ENCODE data around the gene TNIK.

DNA sequence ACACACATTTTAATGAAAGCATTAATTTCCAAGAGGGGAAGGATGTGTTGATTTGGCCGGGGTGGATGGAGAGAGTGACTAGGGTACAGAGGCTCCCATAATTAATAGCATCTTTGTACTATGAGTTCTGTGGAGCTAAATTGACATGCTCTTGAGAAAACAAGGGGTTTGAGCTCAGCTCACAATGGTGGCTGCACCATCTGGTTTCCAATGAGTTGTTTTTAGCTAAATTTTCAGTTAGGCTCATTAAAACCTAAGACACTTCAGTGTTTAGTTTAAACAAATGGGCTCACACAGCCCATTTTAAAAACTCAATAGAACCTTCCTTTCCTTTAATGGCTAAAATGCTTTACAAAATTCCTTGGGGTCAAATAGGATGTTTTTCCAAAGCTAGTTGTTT lies 199.7 kb downstream of the TNIK start:
- TF ChIP-seq, protein P1, sequence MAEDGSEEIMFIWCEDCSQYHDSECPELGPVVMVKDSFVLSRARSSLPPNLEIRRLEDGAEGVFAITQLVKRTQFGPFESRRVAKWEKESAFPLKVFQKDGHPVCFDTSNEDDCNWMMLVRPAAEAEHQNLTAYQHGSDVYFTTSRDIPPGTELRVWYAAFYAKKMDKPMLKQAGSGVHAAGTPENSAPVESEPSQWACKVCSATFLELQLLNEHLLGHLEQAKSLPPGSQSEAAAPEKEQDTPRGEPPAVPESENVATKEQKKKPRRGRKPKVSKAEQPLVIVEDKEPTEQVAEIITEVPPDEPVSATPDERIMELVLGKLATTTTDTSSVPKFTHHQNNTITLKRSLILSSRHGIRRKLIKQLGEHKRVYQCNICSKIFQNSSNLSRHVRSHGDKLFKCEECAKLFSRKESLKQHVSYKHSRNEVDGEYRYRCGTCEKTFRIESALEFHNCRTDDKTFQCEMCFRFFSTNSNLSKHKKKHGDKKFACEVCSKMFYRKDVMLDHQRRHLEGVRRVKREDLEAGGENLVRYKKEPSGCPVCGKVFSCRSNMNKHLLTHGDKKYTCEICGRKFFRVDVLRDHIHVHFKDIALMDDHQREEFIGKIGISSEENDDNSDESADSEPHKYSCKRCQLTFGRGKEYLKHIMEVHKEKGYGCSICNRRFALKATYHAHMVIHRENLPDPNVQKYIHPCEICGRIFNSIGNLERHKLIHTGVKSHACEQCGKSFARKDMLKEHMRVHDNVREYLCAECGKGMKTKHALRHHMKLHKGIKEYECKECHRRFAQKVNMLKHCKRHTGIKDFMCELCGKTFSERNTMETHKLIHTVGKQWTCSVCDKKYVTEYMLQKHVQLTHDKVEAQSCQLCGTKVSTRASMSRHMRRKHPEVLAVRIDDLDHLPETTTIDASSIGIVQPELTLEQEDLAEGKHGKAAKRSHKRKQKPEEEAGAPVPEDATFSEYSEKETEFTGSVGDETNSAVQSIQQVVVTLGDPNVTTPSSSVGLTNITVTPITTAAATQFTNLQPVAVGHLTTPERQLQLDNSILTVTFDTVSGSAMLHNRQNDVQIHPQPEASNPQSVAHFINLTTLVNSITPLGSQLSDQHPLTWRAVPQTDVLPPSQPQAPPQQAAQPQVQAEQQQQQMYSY (CRISPR knock-in tag; IDR thresholded peaks at IDR 0.05): no peak
- TF ChIP-seq GATAD2B (conservative IDR thresholded peaks at IDR 0.05; ENCODE audit: low read depth) (no peak), SUPT20H (IDR thresholded peaks at IDR 0.05; ENCODE audit: borderline replicate concordance, control insufficient read depth, low read depth, low read length) (no peak), RFX5 (IDR thresholded peaks at IDR 0.05; ENCODE audit: low read depth, low read length) (no peak), POLR2AphosphoS2 (IDR thresholded peaks at IDR 0.05; ENCODE audit: low read depth, low read length) (no peak)
- TF ChIP-seq, protein P2, sequence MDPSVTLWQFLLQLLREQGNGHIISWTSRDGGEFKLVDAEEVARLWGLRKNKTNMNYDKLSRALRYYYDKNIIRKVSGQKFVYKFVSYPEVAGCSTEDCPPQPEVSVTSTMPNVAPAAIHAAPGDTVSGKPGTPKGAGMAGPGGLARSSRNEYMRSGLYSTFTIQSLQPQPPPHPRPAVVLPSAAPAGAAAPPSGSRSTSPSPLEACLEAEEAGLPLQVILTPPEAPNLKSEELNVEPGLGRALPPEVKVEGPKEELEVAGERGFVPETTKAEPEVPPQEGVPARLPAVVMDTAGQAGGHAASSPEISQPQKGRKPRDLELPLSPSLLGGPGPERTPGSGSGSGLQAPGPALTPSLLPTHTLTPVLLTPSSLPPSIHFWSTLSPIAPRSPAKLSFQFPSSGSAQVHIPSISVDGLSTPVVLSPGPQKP (IDR thresholded peaks at IDR 0.05; ENCODE audit: low read depth, low read length): no peak

All from GM12878 (cell line).